Mesenchymal stem cell (in vitro differentiated cells and primary cell): ENCODE measurements around the gene APCDD1L.

Experiments used
- DNase-seq: peaks from one replicate; pipeline ENCODE4 v3.0.0-alpha.2; 2013
- H2AFZ ChIP-seq: one replicate; pipeline ENCODE4 v1.6.1; 2013; ENCODE audit warnings: low read depth, mild to moderate bottlenecking, control low read depth, inconsistent platforms, low read length, moderate library complexity
- H2AK5ac ChIP-seq: 2 replicates; pipeline ENCODE4 v1.6.1; 2013; ENCODE audit warnings: low read length, moderate library complexity, mild to moderate bottlenecking, inconsistent platforms; ENCODE audit not compliant: severe bottlenecking
- H2BK120ac ChIP-seq: one replicate; pipeline ENCODE4 v1.6.1; 2013; ENCODE audit warnings: low read depth, mild to moderate bottlenecking, inconsistent platforms, low read length, moderate library complexity
- H2BK12ac ChIP-seq, 2 experiments: one replicate each; pipeline ENCODE4 v1.6.1; 2013; ENCODE audit warnings: inconsistent platforms in 2 of 2, low read length in 2 of 2, mild to moderate bottlenecking in 2 of 2, moderate library complexity in 2 of 2, control low read depth in 1 of 2
- H2BK15ac ChIP-seq: one replicate; pipeline ENCODE4 v1.6.1; 2013; ENCODE audit warnings: mild to moderate bottlenecking, low read depth, inconsistent platforms; ENCODE audit not compliant: poor library complexity, severe bottlenecking
- H2BK5ac ChIP-seq: 2 replicates; pipeline ENCODE4 v1.6.1; 2013; ENCODE audit warnings: low read depth, mild to moderate bottlenecking, low read length, control low read depth, inconsistent platforms; ENCODE audit not compliant: poor library complexity, severe bottlenecking
- H3K14ac ChIP-seq, 2 experiments: one replicate each; pipeline ENCODE4 v1.6.1; 2013; ENCODE audit warnings: inconsistent platforms in 2 of 2, low read length in 2 of 2, control low read depth in 1 of 2, mild to moderate bottlenecking in 1 of 2, moderate library complexity in 1 of 2
- H3K18ac ChIP-seq, 2 experiments: one replicate each; pipeline ENCODE4 v1.6.1; 2013; ENCODE audit warnings: inconsistent platforms in 2 of 2, low read length in 2 of 2, control low read depth in 1 of 2, low read depth in 1 of 2, mild to moderate bottlenecking in 1 of 2
- H3K23ac ChIP-seq, 2 experiments: one replicate each; pipeline ENCODE4 v1.6.1; 2013; ENCODE audit warnings: inconsistent platforms in 2 of 2, low read length in 2 of 2, mild to moderate bottlenecking in 2 of 2, moderate library complexity in 2 of 2, control low read depth in 1 of 2
- H3K27ac ChIP-seq: 2 replicates; pipeline ENCODE4 v1.5.1; 2013; ENCODE audit warnings: mild to moderate bottlenecking, moderate library complexity, low read length, control low read depth, inconsistent platforms; ENCODE audit not compliant: poor library complexity, severe bottlenecking
- H3K27me3 ChIP-seq, 2 experiments: 2 replicates each; pipeline versions ENCODE4 v1.6.1 to v1.7.0; 2013; ENCODE audit warnings: low read length in 2 of 2, mild to moderate bottlenecking in 2 of 2, moderate library complexity in 2 of 2, control low read depth in 1 of 2, inconsistent platforms in 1 of 2; ENCODE audit not compliant: control insufficient read depth in 1 of 2, insufficient read depth in 1 of 2
- H3K36me3 ChIP-seq, 2 experiments: 2 replicates each; pipeline versions ENCODE4 v1.6.1 to v1.7.0; 2013; ENCODE audit warnings: low read length in 2 of 2, control low read depth in 1 of 2, inconsistent platforms in 1 of 2, low read depth in 1 of 2, mild to moderate bottlenecking in 1 of 2; ENCODE audit not compliant: insufficient read depth in 2 of 2, control insufficient read depth in 1 of 2
- H3K4ac ChIP-seq, 2 experiments: one replicate each; pipeline ENCODE4 v1.6.1; 2013; ENCODE audit warnings: inconsistent platforms in 2 of 2, low read length in 2 of 2, mild to moderate bottlenecking in 2 of 2, moderate library complexity in 2 of 2, control low read depth in 1 of 2, low read depth in 1 of 2
- H3K4me1 ChIP-seq: 2 replicates; pipeline ENCODE4 v1.6.1; 2013; ENCODE audit warnings: low read depth, low read length, control low read depth; ENCODE audit not compliant: control insufficient read depth, insufficient read depth
- H3K4me2 ChIP-seq: 2 replicates; pipeline ENCODE4 v1.6.1; 2013; ENCODE audit warnings: low read length, mild to moderate bottlenecking, inconsistent platforms; ENCODE audit not compliant: poor library complexity, severe bottlenecking
- H3K4me3 ChIP-seq, 2 experiments: 2 replicates each; pipeline versions ENCODE4 v1.5.1 to v1.7.0; 2013; ENCODE audit warnings: low read length in 2 of 2, mild to moderate bottlenecking in 2 of 2, control low read depth in 1 of 2, low read depth in 1 of 2; ENCODE audit not compliant: insufficient read depth in 1 of 2
- H3K79me1 ChIP-seq: replicated peaks from 2 replicates; pipeline ENCODE4 v1.6.1; 2013; ENCODE audit warnings: mild to moderate bottlenecking, control low read depth, low read length, inconsistent platforms; ENCODE audit not compliant: poor library complexity, severe bottlenecking
- H3K9ac ChIP-seq: 2 replicates; pipeline ENCODE4 v1.7.0; 2013; ENCODE audit warnings: mild to moderate bottlenecking, low read length, moderate library complexity
- H3K9me3 ChIP-seq: 2 replicates; pipeline ENCODE4 v1.7.0; 2013; ENCODE audit warnings: mild to moderate bottlenecking, low read length; ENCODE audit not compliant: control insufficient read depth
- H4K8ac ChIP-seq: one replicate; pipeline ENCODE4 v1.6.1; 2013; ENCODE audit warnings: inconsistent platforms, mild to moderate bottlenecking, low read length, moderate library complexity
- H4K91ac ChIP-seq: one replicate; pipeline ENCODE4 v1.6.1; 2013; ENCODE audit warnings: mild to moderate bottlenecking, low read length, inconsistent platforms
- WGBS: methylation state at CpG from one replicate; pipeline ENCODE4 v1.1.7; 2013; ENCODE audit warnings: mixed read lengths; 5-methylcytosine and 5-hydroxymethylcytosine counted together

The APCDD1L gene

DNA sequence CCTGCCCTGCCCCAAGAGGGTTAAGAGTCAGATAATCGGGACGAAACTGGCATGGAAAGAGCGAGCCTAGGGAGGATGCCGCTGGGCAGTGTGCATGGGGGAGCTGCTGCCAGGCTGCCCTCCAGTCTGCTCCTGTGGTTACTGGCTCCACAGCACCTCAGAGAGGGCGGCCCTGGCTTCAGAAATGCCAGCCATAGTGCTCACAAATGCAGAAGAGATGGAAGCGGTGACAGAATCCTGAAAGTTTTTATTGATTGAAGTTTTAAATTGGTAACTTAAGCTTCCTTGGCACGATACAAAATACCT, 68.3 kb downstream of the APCDD1L start:
- Histone ChIP-seq H2BK5ac (no peak overlapping the region), H3K36me3 (peaks cover 40 to 72% of the 10 kb centered on the region in 2 experiments), H3K14ac (no peak overlapping the region), H3K27me3 (no peaks in the 10 kb centered on the region), H4K91ac (no peak overlapping the region), H3K4me1 (no peaks in the 10 kb centered on the region), H2BK12ac (no peak overlapping the region), H4K8ac (no peak overlapping the region), H3K4me3 (no peak overlapping the region), H2BK120ac (no peak overlapping the region), H3K4me2 (no peak overlapping the region), H3K18ac (no peak overlapping the region), H3K4ac (no peak overlapping the region), H3K9ac (no peak overlapping the region), H3K79me1 (peaks cover 37% of the 10 kb centered on the region), H2AK5ac (no peak overlapping the region), H3K23ac (no peak overlapping the region), H3K9me3 (no peaks in the 10 kb centered on the region), H3K27ac (no peak overlapping the region), H2BK15ac (no peak overlapping the region), H2AFZ (no peak overlapping the region)
- 99% methylated on average over 7 of the region's 7 CpGs for WGBS
- no peak for DNase-seq

- Histone ChIP-seq H3K79me1 (peaks cover 37% of the 10 kb centered on the region), H3K4me3 (no peak overlapping the region), H4K91ac (no peak overlapping the region), H3K36me3 (peaks cover 38 to 71% of the 10 kb centered on the region in 2 experiments), H2AFZ (no peak overlapping the region), H3K18ac (no peak overlapping the region), H3K4ac (no peak overlapping the region), H3K27ac (no peak overlapping the region), H3K27me3 (no peaks in the 10 kb centered on the region), H4K8ac (no peak overlapping the region), H3K9ac (no peak overlapping the region), H2BK5ac (no peak overlapping the region), H3K14ac (no peak overlapping the region), H3K9me3 (no peaks in the 10 kb centered on the region), H3K23ac (no peak overlapping the region), H2BK12ac (no peak overlapping the region), H3K4me1 (no peaks in the 10 kb centered on the region), H2AK5ac (no peak overlapping the region), H2BK15ac (no peak overlapping the region), H2BK120ac (no peak overlapping the region), H3K4me2 (no peak overlapping the region)
- no peak for DNase-seq
- WGBS = 97% methylated on average over 6 of the region's 6 CpGs
Measured at GRCh38 chr20:58446264-58446959, 68.8 kb downstream of the APCDD1L start.

DNA sequence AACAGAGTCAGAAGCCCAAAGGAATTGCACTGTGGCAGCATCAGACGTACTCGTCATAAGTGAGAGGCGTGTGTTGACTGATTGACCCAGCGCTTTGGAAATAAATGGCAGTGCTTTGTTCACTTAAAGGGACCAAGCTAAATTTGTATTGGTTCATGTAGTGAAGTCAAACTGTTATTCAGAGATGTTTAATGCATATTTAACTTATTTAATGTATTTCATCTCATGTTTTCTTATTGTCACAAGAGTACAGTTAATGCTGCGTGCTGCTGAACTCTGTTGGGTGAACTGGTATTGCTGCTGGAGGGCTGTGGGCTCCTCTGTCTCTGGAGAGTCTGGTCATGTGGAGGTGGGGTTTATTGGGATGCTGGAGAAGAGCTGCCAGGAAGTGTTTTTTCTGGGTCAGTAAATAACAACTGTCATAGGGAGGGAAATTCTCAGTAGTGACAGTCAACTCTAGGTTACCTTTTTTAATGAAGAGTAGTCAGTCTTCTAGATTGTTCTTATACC, 70.4 kb downstream of the APCDD1L start:
- H2BK5ac ChIP-seq = no peak overlapping the region
- no peak overlapping the region for H3K18ac ChIP-seq
- peaks cover 39% of the 10 kb centered on the region for H3K79me1 ChIP-seq
- no peak overlapping the region for H4K8ac ChIP-seq
- H3K4me3 ChIP-seq = no peak overlapping the region
- no peak overlapping the region for H2BK12ac ChIP-seq
- H3K14ac ChIP-seq = no peak overlapping the region
- H2AK5ac ChIP-seq = no peak overlapping the region
- no peak for DNase-seq
- H4K91ac ChIP-seq = no peak overlapping the region
- no peaks in the 10 kb centered on the region for H3K27me3 ChIP-seq
- no peaks in the 10 kb centered on the region for H3K9me3 ChIP-seq
- H3K4me2 ChIP-seq = no peak overlapping the region
- no peak overlapping the region for H3K27ac ChIP-seq
- H3K9ac ChIP-seq = no peak overlapping the region
- WGBS = 97% methylated on average over 5 of the region's 5 CpGs
- H2BK120ac ChIP-seq = no peak overlapping the region
- no peak overlapping the region for H3K23ac ChIP-seq
- H2AFZ ChIP-seq = no peak overlapping the region
- H3K4ac ChIP-seq = no peak overlapping the region
- peaks cover 38 to 68% of the 10 kb centered on the region in 2 experiments for H3K36me3 ChIP-seq
- H2BK15ac ChIP-seq = no peak overlapping the region
- no peaks in the 10 kb centered on the region for H3K4me1 ChIP-seq

- Histone ChIP-seq H2BK120ac (no peak overlapping the region), H2BK15ac (no peak overlapping the region), H3K27me3 (no peaks in the 10 kb centered on the region), H3K36me3 (peaks cover 32 to 73% of the 10 kb centered on the region in 2 experiments), H3K9ac (no peak overlapping the region), H2AK5ac (no peak overlapping the region), H3K23ac (no peak overlapping the region), H3K4me3 (no peak overlapping the region), H2AFZ (no peak overlapping the region), H3K79me1 (peaks cover 36% of the 10 kb centered on the region), H3K18ac (no peak overlapping the region), H4K91ac (no peak overlapping the region), H4K8ac (no peak overlapping the region), H3K4ac (no peak overlapping the region), H3K14ac (no peak overlapping the region), H3K4me2 (no peak overlapping the region), H2BK5ac (no peak overlapping the region), H3K27ac (no peak overlapping the region), H3K4me1 (peaks cover 4% of the 10 kb centered on the region), H3K9me3 (no peaks in the 10 kb centered on the region), H2BK12ac (no peak overlapping the region)
- DNase-seq = no peak
Measured at GRCh38 chr20:58441723-58442122, 73.5 kb downstream of the APCDD1L start.
